Endothelial cell (in vitro differentiated cells): ENCODE results near the gene CDK14. TPM values are rescaled to one million over a fixed set of nuclear protein-coding genes. Genes with fewer than 3 reads are reported as not detected.

Experiments used
- DNase-seq: peaks from one replicate; pipeline ENCODE4 v3.0.0; 2021; ENCODE audit warnings: low spot score
- H3K27ac Mint-ChIP-seq: one replicate; pipeline ENCODE4 v1.8.0; 2021; ENCODE audit warnings: mixed read lengths, inconsistent platforms; ENCODE audit not compliant: unreplicated experiment
- H3K27me3 Mint-ChIP-seq: one replicate; pipeline ENCODE4 v1.8.0; 2021; ENCODE audit warnings: mild to moderate bottlenecking, moderate library complexity, mixed read lengths, inconsistent platforms; ENCODE audit not compliant: unreplicated experiment
- H3K36me3 Mint-ChIP-seq: one replicate; pipeline ENCODE4 v1.8.0; 2021; ENCODE audit warnings: mild to moderate bottlenecking, low read depth, mixed read lengths, inconsistent platforms; ENCODE audit not compliant: unreplicated experiment
- H3K4me1 Mint-ChIP-seq: one replicate; pipeline ENCODE4 v1.8.0; 2021; ENCODE audit warnings: mild to moderate bottlenecking, mixed read lengths, inconsistent platforms; ENCODE audit not compliant: unreplicated experiment
- H3K4me3 Mint-ChIP-seq: one replicate; pipeline ENCODE4 v1.8.0; 2021; ENCODE audit warnings: mild to moderate bottlenecking, mixed read lengths, inconsistent platforms; ENCODE audit not compliant: unreplicated experiment
- H3K9me3 Mint-ChIP-seq: one replicate; pipeline ENCODE4 v1.8.0; 2021; ENCODE audit warnings: mixed read lengths, inconsistent platforms; ENCODE audit not compliant: unreplicated experiment
- CTCF ChIP-seq: fragments of 200-600 bp; sonication (generic); IDR thresholded peaks from one replicate; pipeline ENCODE4 v1.5.0; 2021; ENCODE audit warnings: antibody characterized with exemption; ENCODE audit not compliant: unreplicated experiment
- total RNA-seq: library from RNA; stranded (reverse); fragmentation: NEBNext Ultra II Directional; extraction: Animal tissue kit (Norgen Biotek cat#: 25700); gene quantifications from one replicate; pipeline ENCODE4 v1.2.1, GENCODE V29; 2021; ENCODE audit not compliant: unreplicated experiment

The CDK14 gene
- total RNA-seq, 1 donor from 2014 or later, result 30.2 TPM

GRCh38 chr7:90586091-90586490 is 10.0 kb upstream of the CDK14 start:
- Mint-ChIP-seq H3K36me3 (no peaks in the 10 kb centered on the region), H3K4me1 (no peaks in the 10 kb centered on the region), H3K27ac (no peak overlapping the region), H3K9me3 (no peaks in the 10 kb centered on the region), H3K27me3 (peaks cover 2% of the 10 kb centered on the region), H3K4me3 (no peak overlapping the region)
- DNase-seq, result no peak
- no peak for TF ChIP-seq CTCF

DNA sequence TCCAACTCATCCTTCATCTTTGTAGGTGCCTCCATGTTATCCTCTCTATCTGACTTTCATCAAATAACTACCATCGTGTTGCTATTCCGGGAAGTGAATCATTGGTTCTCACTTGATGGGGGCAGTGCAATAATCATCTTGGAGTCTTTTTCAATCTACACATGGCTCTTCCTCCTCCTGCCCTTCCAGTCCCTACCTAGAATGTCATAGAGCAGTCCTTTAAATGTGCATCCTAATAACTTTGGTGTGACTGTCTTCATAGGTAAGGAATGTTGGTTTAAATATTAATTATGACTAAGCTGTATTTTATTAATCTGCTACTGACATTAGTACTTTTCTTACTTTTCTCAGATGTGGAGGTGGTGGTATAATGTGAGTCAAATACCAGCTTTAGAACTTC is 8.4 kb upstream of the CDK14 start:
- no peak for TF ChIP-seq CTCF
- H3K4me3 Mint-ChIP-seq, result no peak overlapping the region
- no peaks in the 10 kb centered on the region for H3K4me1 Mint-ChIP-seq
- H3K36me3 Mint-ChIP-seq, result no peaks in the 10 kb centered on the region
- no peaks in the 10 kb centered on the region for H3K27me3 Mint-ChIP-seq
- H3K9me3 Mint-ChIP-seq, result no peaks in the 10 kb centered on the region
- no peak for DNase-seq
- H3K27ac Mint-ChIP-seq, result no peak overlapping the region

- H3K27me3 Mint-ChIP-seq, result peaks cover 4% of the 10 kb centered on the region
- DNase-seq, result no peak
- no peaks in the 10 kb centered on the region for H3K9me3 Mint-ChIP-seq
- no peak overlapping the region for H3K4me3 Mint-ChIP-seq
- no peaks in the 10 kb centered on the region for H3K36me3 Mint-ChIP-seq
- peaks cover 11% of the 10 kb centered on the region for H3K4me1 Mint-ChIP-seq
- TF ChIP-seq CTCF, result no peak
- H3K27ac Mint-ChIP-seq, result no peak overlapping the region
Measured at GRCh38 chr7:90592033-90592432, 4.1 kb upstream of the CDK14 start.

DNA sequence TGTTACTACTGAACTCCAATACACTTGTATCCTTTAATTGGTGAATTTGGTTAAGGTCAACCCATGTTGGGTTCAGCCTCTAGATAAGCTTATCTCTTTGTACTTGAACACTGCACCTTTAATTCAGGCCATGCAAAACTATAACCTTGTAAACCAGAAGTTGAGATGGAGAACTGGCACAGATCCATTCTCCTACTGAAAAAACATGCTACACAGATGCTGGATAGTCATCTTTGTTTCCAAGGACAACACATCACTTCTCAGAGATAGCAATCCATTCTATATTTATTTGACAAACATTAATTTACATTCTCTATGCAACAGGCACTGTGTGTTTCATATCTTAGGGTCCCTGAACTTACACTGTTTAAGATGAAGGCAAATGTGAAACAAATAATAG is 2.9 kb upstream of the CDK14 start:
- no peak for TF ChIP-seq CTCF
- Mint-ChIP-seq H3K9me3 (no peaks in the 10 kb centered on the region), H3K4me1 (peaks cover 19% of the 10 kb centered on the region), H3K4me3 (no peak overlapping the region), H3K36me3 (no peaks in the 10 kb centered on the region), H3K27ac (no peak overlapping the region), H3K27me3 (peaks cover 4% of the 10 kb centered on the region)
- DNase-seq, result no peak

DNA sequence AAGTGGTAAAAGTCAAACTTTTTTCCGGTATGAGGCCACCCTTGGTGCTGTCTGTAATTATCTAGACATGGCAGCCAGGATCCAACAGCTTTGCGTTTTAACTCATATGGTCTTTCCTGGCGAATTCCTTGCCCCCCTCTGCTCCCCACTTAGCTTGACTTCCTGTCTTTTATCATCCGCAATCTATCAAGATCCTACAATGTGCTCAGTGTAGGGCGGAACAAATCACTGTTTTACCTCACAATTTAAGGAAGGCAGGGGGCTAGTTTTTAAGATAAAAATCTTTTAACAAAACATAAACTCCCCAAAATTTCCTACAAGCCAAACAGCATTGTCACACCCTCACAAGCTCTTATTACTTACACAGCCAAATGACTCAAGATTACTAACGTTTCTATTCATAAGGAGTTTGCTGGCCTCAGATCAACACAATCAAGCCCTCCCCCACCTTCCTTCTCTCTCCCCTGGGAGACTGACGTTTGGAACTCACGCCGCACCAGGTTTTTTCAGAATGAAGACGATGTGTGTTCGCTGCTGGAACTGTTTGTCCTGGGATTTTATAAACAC is 1.3 kb upstream of the CDK14 start:
- Mint-ChIP-seq H3K27ac (peak overlapping the region; percentile 65), H3K27me3 (peaks cover 4% of the 10 kb centered on the region), H3K4me1 (peaks cover 19% of the 10 kb centered on the region), H3K36me3 (no peaks in the 10 kb centered on the region), H3K4me3 (peak overlapping the region; percentile 91), H3K9me3 (no peaks in the 10 kb centered on the region)
- TF ChIP-seq CTCF, result no peak
- peak; percentile 32 for DNase-seq
